Ishikawa (cell line): ENCODE data around the gene SUMO1.

Experiments used
- CEBPB ChIP-seq: IDR thresholded peaks from 2 replicates; pipeline ENCODE4 v1.6.1; 2012
- CREB1 ChIP-seq: IDR thresholded peaks from 2 replicates; pipeline ENCODE4 v1.6.1; 2012; ENCODE audit warnings: low read depth
- EGR1 ChIP-seq: IDR thresholded peaks from 2 replicates; pipeline ENCODE4 v1.6.1; 2012
- EP300 ChIP-seq: IDR thresholded peaks from 2 replicates; pipeline ENCODE4 v1.6.1; 2012; ENCODE audit warnings: borderline replicate concordance
- FOXM1 ChIP-seq: IDR thresholded peaks from 2 replicates; pipeline ENCODE4 v1.6.1; 2012; ENCODE audit warnings: low read depth, borderline replicate concordance
- NFIC ChIP-seq: IDR thresholded peaks from 2 replicates; pipeline ENCODE4 v1.6.1; 2012
- RAD21 ChIP-seq: IDR thresholded peaks from 2 replicates; pipeline ENCODE4 v1.6.1; 2012; ENCODE audit warnings: low read depth
- TAF1 ChIP-seq: IDR thresholded peaks from 2 replicates; pipeline ENCODE4 v1.6.1; 2012; ENCODE audit warnings: low read depth, mild to moderate bottlenecking
- TCF12 ChIP-seq: IDR thresholded peaks from 2 replicates; pipeline ENCODE4 v1.6.1; 2012; ENCODE audit warnings: low read depth
- TEAD4 ChIP-seq: IDR thresholded peaks from 2 replicates; pipeline ENCODE4 v1.6.1; 2012
- YY1 ChIP-seq: IDR thresholded peaks from 2 replicates; pipeline ENCODE4 v1.6.1; 2012; ENCODE audit warnings: low read depth
- ZBTB7A ChIP-seq: IDR thresholded peaks from 2 replicates; pipeline ENCODE4 v1.6.1; 2012; ENCODE audit warnings: low read depth
- TF ChIP-seq, protein P1 (sequence below): IDR thresholded peaks from 2 replicates; pipeline ENCODE4 v1.6.1; 2012
- TF ChIP-seq, protein P2 (sequence below): IDR thresholded peaks from 2 replicates; pipeline ENCODE4 v1.6.1; 2012
- TF ChIP-seq, protein P3 (sequence below): IDR thresholded peaks from 2 replicates; pipeline ENCODE4 v1.6.1; 2012; ENCODE audit warnings: low read depth, mild to moderate bottlenecking

The SUMO1 gene

DNA sequence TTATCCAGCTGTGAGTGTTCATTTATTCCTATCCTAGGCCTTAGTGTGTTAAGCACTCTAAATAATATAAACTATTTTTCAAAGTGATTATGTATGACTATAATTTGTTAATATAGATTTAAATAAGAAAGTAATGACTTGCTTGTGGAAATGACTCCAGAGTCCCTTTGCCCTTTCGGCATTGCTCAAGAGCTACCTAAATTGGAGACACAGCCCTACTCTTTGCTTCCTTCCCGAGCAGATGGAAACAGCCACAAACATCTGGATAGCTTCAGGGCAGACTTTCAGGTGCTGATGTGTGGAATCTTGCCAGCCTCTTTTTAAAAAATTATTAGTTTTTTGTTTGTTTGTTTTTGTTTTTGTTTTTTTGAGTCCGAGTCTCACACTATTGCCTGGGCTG lies 44.0 kb downstream of the SUMO1 start:
- TF ChIP-seq FOXM1: no peak
- TF ChIP-seq TAF1: no peak
- no peak for TF ChIP-seq ZBTB7A
- no peak for TF ChIP-seq CEBPB
- TF ChIP-seq, protein P1, sequence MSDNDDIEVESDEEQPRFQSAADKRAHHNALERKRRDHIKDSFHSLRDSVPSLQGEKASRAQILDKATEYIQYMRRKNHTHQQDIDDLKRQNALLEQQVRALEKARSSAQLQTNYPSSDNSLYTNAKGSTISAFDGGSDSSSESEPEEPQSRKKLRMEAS: no peak
- no peak for TF ChIP-seq EGR1
- no peak for TF ChIP-seq TEAD4
- TF ChIP-seq EP300: no peak
- TF ChIP-seq RAD21: no peak
- TF ChIP-seq NFIC: no peak
- no peak for TF ChIP-seq YY1
- TF ChIP-seq, protein P2, sequence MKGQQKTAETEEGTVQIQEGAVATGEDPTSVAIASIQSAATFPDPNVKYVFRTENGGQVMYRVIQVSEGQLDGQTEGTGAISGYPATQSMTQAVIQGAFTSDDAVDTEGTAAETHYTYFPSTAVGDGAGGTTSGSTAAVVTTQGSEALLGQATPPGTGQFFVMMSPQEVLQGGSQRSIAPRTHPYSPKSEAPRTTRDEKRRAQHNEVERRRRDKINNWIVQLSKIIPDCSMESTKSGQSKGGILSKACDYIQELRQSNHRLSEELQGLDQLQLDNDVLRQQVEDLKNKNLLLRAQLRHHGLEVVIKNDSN: no peak
- no peak for TF ChIP-seq CREB1
- no peak for TF ChIP-seq TCF12
- TF ChIP-seq, protein P3, sequence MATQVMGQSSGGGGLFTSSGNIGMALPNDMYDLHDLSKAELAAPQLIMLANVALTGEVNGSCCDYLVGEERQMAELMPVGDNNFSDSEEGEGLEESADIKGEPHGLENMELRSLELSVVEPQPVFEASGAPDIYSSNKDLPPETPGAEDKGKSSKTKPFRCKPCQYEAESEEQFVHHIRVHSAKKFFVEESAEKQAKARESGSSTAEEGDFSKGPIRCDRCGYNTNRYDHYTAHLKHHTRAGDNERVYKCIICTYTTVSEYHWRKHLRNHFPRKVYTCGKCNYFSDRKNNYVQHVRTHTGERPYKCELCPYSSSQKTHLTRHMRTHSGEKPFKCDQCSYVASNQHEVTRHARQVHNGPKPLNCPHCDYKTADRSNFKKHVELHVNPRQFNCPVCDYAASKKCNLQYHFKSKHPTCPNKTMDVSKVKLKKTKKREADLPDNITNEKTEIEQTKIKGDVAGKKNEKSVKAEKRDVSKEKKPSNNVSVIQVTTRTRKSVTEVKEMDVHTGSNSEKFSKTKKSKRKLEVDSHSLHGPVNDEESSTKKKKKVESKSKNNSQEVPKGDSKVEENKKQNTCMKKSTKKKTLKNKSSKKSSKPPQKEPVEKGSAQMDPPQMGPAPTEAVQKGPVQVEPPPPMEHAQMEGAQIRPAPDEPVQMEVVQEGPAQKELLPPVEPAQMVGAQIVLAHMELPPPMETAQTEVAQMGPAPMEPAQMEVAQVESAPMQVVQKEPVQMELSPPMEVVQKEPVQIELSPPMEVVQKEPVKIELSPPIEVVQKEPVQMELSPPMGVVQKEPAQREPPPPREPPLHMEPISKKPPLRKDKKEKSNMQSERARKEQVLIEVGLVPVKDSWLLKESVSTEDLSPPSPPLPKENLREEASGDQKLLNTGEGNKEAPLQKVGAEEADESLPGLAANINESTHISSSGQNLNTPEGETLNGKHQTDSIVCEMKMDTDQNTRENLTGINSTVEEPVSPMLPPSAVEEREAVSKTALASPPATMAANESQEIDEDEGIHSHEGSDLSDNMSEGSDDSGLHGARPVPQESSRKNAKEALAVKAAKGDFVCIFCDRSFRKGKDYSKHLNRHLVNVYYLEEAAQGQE: no peak

DNA sequence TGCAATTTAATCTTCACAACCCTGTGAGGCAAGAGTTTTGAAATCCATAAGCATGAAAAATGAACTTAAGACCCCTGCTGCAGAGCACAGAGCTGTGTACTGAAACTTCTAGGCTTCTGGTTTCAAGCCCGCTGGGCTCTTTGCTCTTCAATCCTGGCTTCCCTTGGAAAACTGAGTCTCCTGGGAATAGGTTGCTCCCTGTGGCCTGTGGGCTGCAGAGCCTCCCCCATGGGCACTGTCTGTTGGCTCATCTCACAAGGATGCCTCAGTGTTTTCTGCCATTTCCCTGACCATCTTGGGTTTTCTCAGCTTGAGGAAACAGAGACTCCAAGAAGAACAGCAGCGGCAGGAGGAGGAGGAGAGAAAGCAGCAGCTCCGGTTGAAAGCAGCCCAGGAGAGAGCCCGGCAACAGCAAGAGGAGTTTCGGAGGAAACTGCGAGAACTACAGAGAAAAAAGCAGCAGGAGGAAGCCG lies 44.5 kb downstream of the SUMO1 start:
- no peak for TF ChIP-seq YY1
- TF ChIP-seq TEAD4: no peak
- TF ChIP-seq EP300: no peak
- TF ChIP-seq CREB1: no peak
- TF ChIP-seq, protein P2: no peak
- TF ChIP-seq, protein P1: no peak
- TF ChIP-seq EGR1: no peak
- no peak for TF ChIP-seq CEBPB
- no peak for TF ChIP-seq TAF1
- TF ChIP-seq, protein P3: no peak
- TF ChIP-seq RAD21: no peak
- TF ChIP-seq FOXM1: no peak
- TF ChIP-seq TCF12: no peak

DNA sequence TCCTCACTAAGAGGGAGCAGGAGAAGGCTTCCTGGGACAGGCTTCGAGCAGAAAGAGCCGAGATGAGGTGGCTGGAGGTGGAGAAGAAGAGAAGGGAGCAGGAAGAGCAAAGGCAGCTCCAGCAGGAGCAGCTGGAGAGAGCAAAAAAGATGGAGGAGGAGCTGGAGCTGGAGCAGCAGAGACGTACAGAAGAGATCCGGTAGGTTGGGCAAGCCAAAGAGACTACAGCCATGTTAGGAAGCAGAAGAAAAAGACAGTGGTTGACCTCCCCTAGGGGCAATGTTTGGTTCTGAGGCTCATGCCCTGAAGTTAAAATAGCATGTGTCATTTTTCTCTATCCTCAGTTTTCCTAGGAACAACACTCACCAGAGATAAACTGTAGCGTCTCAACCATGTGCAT lies 45.1 kb downstream of the SUMO1 start:
- TF ChIP-seq ZBTB7A: no peak
- TF ChIP-seq, protein P1: no peak
- no peak for TF ChIP-seq CREB1
- TF ChIP-seq EGR1: no peak

DNA sequence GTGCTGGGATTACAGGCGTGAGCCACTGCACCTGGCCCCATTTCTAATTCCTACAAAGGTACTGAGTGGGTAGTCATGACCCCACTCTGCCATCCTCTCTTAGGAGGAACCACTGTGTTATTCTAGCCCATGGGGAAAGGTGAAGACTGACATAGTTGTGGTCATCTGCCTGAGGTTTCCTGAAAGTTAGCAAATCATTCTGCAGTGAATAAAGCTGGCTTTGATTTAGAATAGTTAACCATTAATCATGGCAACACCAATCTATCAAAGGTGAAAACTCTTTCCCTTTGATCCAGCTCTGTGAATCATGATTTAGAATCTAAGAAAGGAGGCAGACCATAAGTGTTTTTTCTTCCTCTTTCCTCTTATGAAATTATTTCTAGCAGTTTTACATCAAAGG lies 50.8 kb downstream of the SUMO1 start:
- no peak for TF ChIP-seq RAD21
- no peak for TF ChIP-seq CEBPB
- no peak for TF ChIP-seq ZBTB7A
- no peak for TF ChIP-seq TAF1
- no peak for TF ChIP-seq EP300
- TF ChIP-seq TEAD4: no peak
- no peak for TF ChIP-seq NFIC
- no peak for TF ChIP-seq YY1
- no peak for TF ChIP-seq CREB1
- no peak for TF ChIP-seq EGR1
- TF ChIP-seq FOXM1: no peak
- TF ChIP-seq, protein P2: no peak
- TF ChIP-seq, protein P3: no peak
- TF ChIP-seq, protein P1: no peak
- TF ChIP-seq TCF12: no peak
